ENCODE results near the gene IRF2BP2. TPM values are rescaled to one million over a fixed set of nuclear protein-coding genes. Genes with fewer than 3 reads are reported as not detected.

The IRF2BP2 gene
- total RNA-seq: 62.5 and 83.7 TPM in 2 replicates

GRCh38 chr1:234610061-234610665 is at the start of gene IRF2BP2:
TSS of gene IRF2BP2 (minus strand) at chr1:234610178. CDS start at chr1:234609494, 684 bp downstream.

Small RNA genes lying within 50 kb of the gene (small RNA-seq; reads per million reads assigned to genes)
- gene RF00096: not detected

Other genes starting within 250 kb of the IRF2BP2 start
- 22.0 and 29.5 TPM in 2 replicates for gene COA6, start 236.7 kb downstream of the IRF2BP2 start, total RNA-seq
- 22.4 and 24.0 TPM in 2 replicates for gene TARBP1, start 131.0 kb downstream of the IRF2BP2 start, total RNA-seq